ENCODE results near the gene JUN. TPM values are rescaled to one million over a fixed set of nuclear protein-coding genes. Genes with fewer than 3 reads are reported as not detected.

JUN gene
- total and polyA plus RNA-seq, 7 donors = 42.8 to 233 (median 132) TPM

- Histone ChIP-seq H3K27ac (peak overlapping the region; percentile 97 to 100 (median 98)), H3K9me3 (no peaks in the 10 kb centered on the region), H3K27me3 (no peaks in the 10 kb centered on the region), H3K36me3 (peaks cover 0 to 8% (median 0%) of the 10 kb centered on the region in 4 donors), H3K4me3 (peak overlapping the region; percentile 73 to 87 (median 80)), H3K4me1 (peaks cover 0 to 27% (median 21%) of the 10 kb centered on the region in 4 donors)
- intact Hi-C loops (cut with DNase I) = loop anchor here (5.0 kb wide), 2 partner anchors 276 to 821 kb away; no protein-coding TSS in a partner anchor
- 0 to 1% methylated on average over 32 of the region's 32 CpGs for WGBS, 2 donors
- TF ChIP-seq POLR2AphosphoS5 (IDR thresholded peaks at IDR 0.05) = peak; percentile 70 to 92 (median 90)
- peak in 1 of 4 donors; percentile 18 for TF ChIP-seq EP300 (IDR thresholded peaks at IDR 0.05)
- TF ChIP-seq CTCF (IDR thresholded peaks at IDR 0.05) = peak in 3 of 4 experiments; percentile 22 to 57 (median 46)
- TF ChIP-seq POLR2A (IDR thresholded peaks at IDR 0.05) = peak in 1 of 2 donors; percentile 17
- peak; percentile 90 for DNase-seq
These were observed 2.2 kb downstream of the JUN start for GRCh38 chr1:58781541-58782177.

GRCh38 chr1:58780836-58781452 is 2.9 kb downstream of the JUN start:
- no peaks in the 10 kb centered on the region for H3K9me3 ChIP-seq
- 6 to 41% methylated on average over 2 of the region's 2 CpGs for WGBS, 2 donors
- H3K27ac ChIP-seq = peak overlapping the region; percentile 97 to 100 (median 98)
- no peaks in the 10 kb centered on the region for H3K27me3 ChIP-seq
- intact Hi-C loops (cut with DNase I) = loop anchor here (5.0 kb wide), 2 partner anchors 276 to 821 kb away; no protein-coding TSS in a partner anchor
- H3K4me3 ChIP-seq = peak overlapping the region; percentile 73 to 87 (median 80)
- peaks cover 0 to 23% (median 18%) of the 10 kb centered on the region in 4 donors for H3K4me1 ChIP-seq
- DNase-seq = no peak
- H3K36me3 ChIP-seq = peaks cover 0 to 8% (median 0%) of the 10 kb centered on the region in 4 donors
- TF ChIP-seq CTCF (IDR thresholded peaks at IDR 0.05) = no peak
- TF ChIP-seq POLR2A (IDR thresholded peaks at IDR 0.05) = peak in 1 of 2 donors; percentile 27
- TF ChIP-seq POLR2AphosphoS5 (IDR thresholded peaks at IDR 0.05) = peak; percentile 28 to 69 (median 55)

GRCh38 chr1:58780411-58780810 is 3.4 kb downstream of the JUN start:
- peaks cover 0 to 18% (median 12%) of the 10 kb centered on the region in 4 donors for H3K4me1 ChIP-seq
- peaks cover 0 to 8% (median 0%) of the 10 kb centered on the region in 4 donors for H3K36me3 ChIP-seq
- H3K27ac ChIP-seq = peak overlapping the region; percentile 97 to 100 (median 98)
- peak overlapping the region in 3 of 4 donors; percentile 79 to 87 (median 82) for H3K4me3 ChIP-seq
- intact Hi-C loops (cut with DNase I) = loop anchor here (5.0 kb wide), 2 partner anchors 277 to 822 kb away; no protein-coding TSS in a partner anchor
- H3K27me3 ChIP-seq = no peaks in the 10 kb centered on the region
- DNase-seq = no peak
- no peaks in the 10 kb centered on the region for H3K9me3 ChIP-seq
- peak in 1 of 4 donors; percentile 6 for TF ChIP-seq POLR2AphosphoS5 (IDR thresholded peaks at IDR 0.05)
- TF ChIP-seq EP300 (IDR thresholded peaks at IDR 0.05) = no peak

- peak in 3 of 4 donors; percentile 59 to 64 (median 63) for TF ChIP-seq POLR2AphosphoS5 (IDR thresholded peaks at IDR 0.05)
- no peak for TF ChIP-seq EP300 (IDR thresholded peaks at IDR 0.05)
- peak; percentile 9 to 10 for TF ChIP-seq POLR2A (IDR thresholded peaks at IDR 0.05)
- TF ChIP-seq CTCF (IDR thresholded peaks at IDR 0.05) = no peak
- Histone ChIP-seq H3K4me1 (peaks cover 0 to 17% (median 11%) of the 10 kb centered on the region in 4 donors), H3K27ac (peak overlapping the region; percentile 97 to 100 (median 98)), H3K27me3 (no peaks in the 10 kb centered on the region), H3K9me3 (no peaks in the 10 kb centered on the region), H3K4me3 (peak overlapping the region in 3 of 4 donors; percentile 79 to 87 (median 82)), H3K36me3 (peaks cover 0 to 8% (median 0%) of the 10 kb centered on the region in 4 donors)
- intact Hi-C loops (cut with DNase I) = loop anchor here (5.0 kb wide), 2 partner anchors 277 to 822 kb away; no protein-coding TSS in a partner anchor
- WGBS, 2 donors = 12 to 56% methylated on average over 4 of the region's 4 CpGs
- DNase-seq = peak; percentile 72
These were observed 4.0 kb downstream of the JUN start for GRCh38 chr1:58779801-58780382.
